K562 (cell line): ENCODE measurements around the gene SLC25A11. TPM values are rescaled to one million over a fixed set of nuclear protein-coding genes. Genes with fewer than 3 reads are reported as not detected.

Experiments
- ATAC-seq: fragments of 200-7000 bp; cut with Tn5 transposase; 3 replicates; pipeline ENCODE4 v1.9.1; 2020; ENCODE audit warnings: moderate library complexity
- BruUV-seq: library from RNA; stranded (reverse); fragments of 400-500 nt; replicated peaks from 2 replicates; lab custom pipeline; 2021; lab: Mats Ljungman, UMichigan
- CTCF ChIA-PET: fragments of 300-600 bp; formaldehyde crosslinking; extraction: SDS; loops from one replicate; lab custom pipeline; 2021; ENCODE audit warnings: low intra/inter-chr PET ratio; lab: Yijun Ruan, JAX
- POLR2A ChIA-PET: fragments of 300-600, 350-650 bp; sonication (Branson Sonifier 250); formaldehyde crosslinking; extraction: SDS; loops from one replicate; lab custom pipeline; 2021; ENCODE audit warnings: antibody characterized with exemption, inconsistent platforms; lab: Yijun Ruan, JAX
- DNase-seq, 4 experiments: peaks; one replicate each; pipeline versions ENCODE4 v3.0.0 to v3.0.0-alpha.2; 2011 to 2018; ENCODE audit warnings: low spot score in 3 of 4, mixed read lengths in 3 of 4; ENCODE audit errors: extremely low read depth in 1 of 4
- FAIRE-seq: peaks from 2 replicates; lab custom pipeline; 2011; peaks lifted over from hg19 to GRCh38; lab: Jason Lieb, UNC
- H2AFZ ChIP-seq: 2 replicates; pipeline ENCODE4 v1.6.0; 2011; ENCODE audit warnings: low read depth, low read length, control low read depth, inconsistent platforms
- H3K27ac ChIP-seq: fragments of 200-600 bp; 3 replicates; pipeline ENCODE4 v1.8.0; 2011; ENCODE audit warnings: low read depth, mild to moderate bottlenecking, control low read depth, inconsistent platforms, low read length, moderate library complexity, mixed read lengths; ENCODE audit errors: extremely low read depth
- H3K27me3 ChIP-seq, 2 experiments: fragments of 300-600 bp in 1 of 2; 2 replicates in 1 of 2; 3 replicates in 1 of 2; pipeline versions ENCODE4 v1.6.0 to v1.8.0; 2011; ENCODE audit warnings: inconsistent platforms in 2 of 2, low read length in 2 of 2, mild to moderate bottlenecking in 1 of 2, mixed read lengths in 1 of 2, moderate library complexity in 1 of 2; ENCODE audit not compliant: control insufficient read depth in 2 of 2, insufficient read depth in 2 of 2
- H3K36me3 ChIP-seq: fragments of 300-600 bp; 3 replicates; pipeline ENCODE4 v1.8.0; 2011; ENCODE audit warnings: mild to moderate bottlenecking, low read length, inconsistent platforms; ENCODE audit not compliant: control insufficient read depth, insufficient read depth
- H3K4me1 ChIP-seq, 2 experiments: fragments of 200-600 bp in 1 of 2; replicated peaks in 1 of 2; 2 replicates in 1 of 2; 3 replicates in 1 of 2; pipeline versions ENCODE4 v1.5.1 to v1.8.0; 2011; ENCODE audit warnings: inconsistent platforms in 2 of 2, low read length in 2 of 2, mild to moderate bottlenecking in 1 of 2, mixed read lengths in 1 of 2, moderate library complexity in 1 of 2; ENCODE audit not compliant: control insufficient read depth in 2 of 2, insufficient read depth in 2 of 2
- H3K4me2 ChIP-seq: 2 replicates; pipeline ENCODE4 v1.6.1; 2011; ENCODE audit warnings: low read length, control low read depth, inconsistent platforms, mixed read lengths; ENCODE audit not compliant: insufficient read depth
- H3K4me3 ChIP-seq: fragments of 200-600 bp; sonication (generic), shearing (Covaris generic); 2 replicates; pipeline ENCODE4 v1.5.1; 2016; ENCODE audit warnings: control low read depth, inconsistent platforms
- H3K79me2 ChIP-seq: fragments of 200-600 bp; 3 replicates; pipeline ENCODE4 v1.8.0; 2011; ENCODE audit warnings: low read length, inconsistent platforms; ENCODE audit not compliant: control insufficient read depth, insufficient read depth
- H3K9ac ChIP-seq, 2 experiments: 2 replicates each; pipeline versions ENCODE4 v1.6.0 to v1.6.1; 2011; ENCODE audit warnings: low read depth in 2 of 2, low read length in 2 of 2, control low read depth in 1 of 2, inconsistent platforms in 1 of 2, mild to moderate bottlenecking in 1 of 2, mixed read lengths in 1 of 2; ENCODE audit not compliant: insufficient read depth in 1 of 2
- H3K9me1 ChIP-seq: one replicate; pipeline ENCODE4 v1.6.0; 2011; ENCODE audit warnings: inconsistent platforms, mild to moderate bottlenecking, low read length, moderate library complexity; ENCODE audit not compliant: control insufficient read depth, insufficient read depth
- H3K9me3 ChIP-seq: replicated peaks from 2 replicates; pipeline ENCODE4 v1.5.1; 2011; ENCODE audit warnings: low read depth, low read length, inconsistent platforms; ENCODE audit not compliant: control insufficient read depth, insufficient read depth
- H4K20me1 ChIP-seq: replicated peaks from 2 replicates; pipeline ENCODE4 v1.6.1; 2011; ENCODE audit warnings: low read length, inconsistent platforms, mixed read lengths; ENCODE audit not compliant: control insufficient read depth, insufficient read depth
- BRD9 ChIP-seq: fragments of 450-650 bp; IDR thresholded peaks from 2 replicates; pipeline ENCODE4 v1.6.1; 2018; ENCODE audit warnings: low read depth; ENCODE audit not compliant: partially characterized antibody
- POLR2G ChIP-seq: fragments of 200-400 bp; formaldehyde crosslinking; IDR thresholded peaks from 2 replicates; pipeline ENCODE4 v1.6.1; 2017; ENCODE audit warnings: low read depth, mild to moderate bottlenecking, antibody characterized with exemption, low read length, moderate library complexity
- RBFOX2 ChIP-seq: fragments of 200-400 bp; formaldehyde crosslinking; IDR thresholded peaks from 2 replicates; pipeline ENCODE4 v1.6.1; 2017; ENCODE audit warnings: low read depth, mild to moderate bottlenecking, low read length, moderate library complexity
- SRSF1 ChIP-seq: fragments of 200-400 bp; formaldehyde crosslinking; IDR thresholded peaks from 2 replicates; pipeline ENCODE4 v1.6.1; 2017; ENCODE audit warnings: mild to moderate bottlenecking, low read depth, low read length, moderate library complexity
- TSC22D4 ChIP-seq: fragments of 450-650 bp; IDR thresholded peaks from 2 replicates; pipeline ENCODE4 v1.6.1; 2016; ENCODE audit warnings: missing genetic modification characterization, missing biosample characterization, control low read depth
- XRCC3 ChIP-seq: fragments of 450-650 bp; IDR thresholded peaks from 2 replicates; pipeline ENCODE4 v1.6.1; 2017; ENCODE audit warnings: mild to moderate bottlenecking, moderate library complexity
- ZFX ChIP-seq: sonication (generic); formaldehyde crosslinking; IDR thresholded peaks from 2 replicates; pipeline ENCODE4 v1.8.0; 2022; ENCODE audit warnings: mild to moderate bottlenecking, missing genetic modification reagents, moderate library complexity
- ZHX1 ChIP-seq: fragments of 150-350 bp; conservative IDR thresholded peaks from 2 replicates; pipeline ENCODE4 v1.6.1; 2014; ENCODE audit warnings: low read length
- WGBS: fragments of 100-300 bp; shearing (Covaris generic); methylation state at CpG from one replicate; pipeline ENCODE4 v1.1.6; 2016; ENCODE audit warnings: low coverage, mixed read lengths; ENCODE audit not compliant: insufficient coverage; ENCODE audit errors: missing lambda C conversion rate; 5-methylcytosine and 5-hydroxymethylcytosine counted together
- in situ Hi-C: fragments of 300-500 bp; cut with MboI; formaldehyde crosslinking; loops from 4 replicates; pipeline ENCODE4 v1.15.0; 2018; ENCODE audit warnings: inconsistent platforms, mixed read lengths
- intact Hi-C: fragments of 100-400 bp; cut with micrococcal nuclease; formaldehyde crosslinking; loops from 2 replicates; pipeline ENCODE4 v1.14.2; 2022
- polyA plus RNA-seq, 8 experiments: library from polyadenylated mRNA; depleted of rRNA in 4 of 8; stranded (reverse) in 5 of 8; unstranded in 3 of 8; fragments of >200 nt; fragmentation: Nextera tagmentation in 2 of 8; fragmentation: Illumina TruSeq in 1 of 8; extraction: Ambion mirVana in 2 of 8; extraction: Trizol in 1 of 8; gene quantifications; 2 replicates each; pipeline versions ENCODE4 v1.2.1 to v1.2.3, GENCODE V29; 2011 to 2014; ENCODE audit warnings: inconsistent platforms in 1 of 8, missing spikeins in 1 of 8
- total RNA-seq, 7 experiments: library from RNA; depleted of rRNA in 6 of 7; stranded (reverse); fragments of >200 nt in 6 of 7; fragmentation: Illumina TruSeq in 2 of 7; extraction: Trizol in 2 of 7; gene quantifications; 2 replicates each; pipeline versions ENCODE4 v1.2.1 to v1.2.3, GENCODE V29; 2011 to 2021; ENCODE audit warnings: low replicate concordance in 1 of 7
- TF ChIP-seq, protein P1 (sequence below): fragments of 250-450 bp; sonication (Bioruptor Pico); IDR thresholded peaks from 2 replicates; pipeline ENCODE4 v1.4.0; 2020; ENCODE audit warnings: mild to moderate bottlenecking, moderate library complexity

Gene SLC25A11
- total and polyA plus RNA-seq, 9 of the 15 experiments (the other 6 are each of a cell fraction or from before 2014, with no cell fraction given): 3.1 to 56.7 (median 32.9) TPM

GRCh38 chr17:4960279-4960922, 20.6 kb upstream of the SLC25A11 start (continued):
- TF ChIP-seq, protein P1, sequence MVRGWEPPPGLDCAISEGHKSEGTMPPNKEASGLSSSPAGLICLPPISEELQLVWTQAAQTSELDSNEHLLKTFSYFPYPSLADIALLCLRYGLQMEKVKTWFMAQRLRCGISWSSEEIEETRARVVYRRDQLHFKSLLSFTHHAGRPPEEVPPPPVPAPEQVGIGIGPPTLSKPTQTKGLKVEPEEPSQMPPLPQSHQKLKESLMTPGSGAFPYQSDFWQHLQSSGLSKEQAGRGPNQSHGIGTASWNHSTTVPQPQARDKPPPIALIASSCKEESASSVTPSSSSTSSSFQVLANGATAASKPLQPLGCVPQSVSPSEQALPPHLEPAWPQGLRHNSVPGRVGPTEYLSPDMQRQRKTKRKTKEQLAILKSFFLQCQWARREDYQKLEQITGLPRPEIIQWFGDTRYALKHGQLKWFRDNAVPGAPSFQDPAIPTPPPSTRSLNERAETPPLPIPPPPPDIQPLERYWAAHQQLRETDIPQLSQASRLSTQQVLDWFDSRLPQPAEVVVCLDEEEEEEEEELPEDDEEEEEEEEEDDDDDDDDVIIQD (CRISPR knock-in tag): no peak
- TF ChIP-seq XRCC3: no peak

DNA sequence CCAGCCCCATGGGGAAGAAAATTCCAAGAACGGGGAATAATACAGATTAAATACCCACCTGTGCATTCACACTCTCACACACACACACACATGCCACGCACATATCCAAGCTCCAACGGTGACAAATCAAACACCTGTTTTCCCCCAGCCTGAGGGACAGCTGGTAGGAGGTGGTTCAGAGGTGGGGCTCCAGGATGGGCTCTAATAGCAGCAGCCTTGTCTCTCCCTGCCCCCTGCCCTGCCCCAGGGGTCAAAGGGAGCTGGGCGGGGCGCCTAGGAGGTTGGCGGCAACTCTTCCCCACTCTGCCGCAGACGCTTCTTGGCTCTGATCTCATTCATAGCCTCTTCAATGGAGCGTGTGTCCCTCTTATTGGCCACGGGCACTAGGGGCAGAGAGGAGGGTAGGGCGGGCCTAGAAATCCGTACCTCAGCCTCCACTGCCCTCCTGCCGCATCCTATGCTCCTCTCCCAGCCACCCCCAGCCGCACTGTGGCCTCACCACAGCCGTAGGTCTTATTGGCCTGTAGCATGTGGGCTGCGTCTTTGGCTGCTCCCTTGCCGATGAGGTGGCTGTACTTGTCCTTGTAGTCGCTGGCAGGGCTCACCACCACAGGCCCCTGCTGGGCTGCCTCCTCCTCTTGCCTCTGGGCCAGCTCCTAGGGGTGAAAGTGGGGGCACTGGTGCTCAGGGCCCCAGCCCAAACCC, 19.6 kb upstream of the SLC25A11 start:
- H3K4me3 ChIP-seq: no peak overlapping the region
- H3K4me1 ChIP-seq: peaks cover 7 to 15% of the 10 kb centered on the region in 2 experiments; a peak in 4 of 5 replicates
- peak overlapping the region in 1 of 2 experiments; percentile 41; a peak in 1 of 4 replicates for H3K9ac ChIP-seq
- no peaks in the 10 kb centered on the region for H4K20me1 ChIP-seq
- ChIA-PET POLR2A (interaction anchor here (1.2 kb wide), 1 partner anchor 8 kb away, joined by 7 read pairs; the partner anchor contains the start of gene ENO3), CTCF (no interaction called here)
- no peak for FAIRE-seq
- in situ Hi-C loops: no loop called here
- 68% methylated on average over 9 of the region's 18 CpGs for whole genome bisulfite sequencing
- no peaks in the 10 kb centered on the region for H3K79me2 ChIP-seq
- H3K9me3 ChIP-seq: no peaks in the 10 kb centered on the region
- no peak overlapping the region for H3K27ac ChIP-seq
- peak; percentile 25; the same call in 2 of the 3 replicates for ATAC-seq
- H2AFZ ChIP-seq: no peak overlapping the region
- no peak overlapping the region; the same call in 1 of the 2 replicates for H3K4me2 ChIP-seq
- no peak for DNase-seq
- no peak for TF ChIP-seq SRSF1
- TF ChIP-seq TSC22D4: no peak
- peak; percentile 39; the same call in 1 of the 2 replicates for TF ChIP-seq RBFOX2
- no peak for TF ChIP-seq ZHX1
- no peak for TF ChIP-seq BRD9
- peak; percentile 1; the same call in 1 of the 2 replicates for TF ChIP-seq ZFX (CRISPR knock-in tag)
- peak; percentile 44; the same call in 1 of the 2 replicates for TF ChIP-seq POLR2G
- BruUV-seq: TSS peak; percentile 71
- no peaks in the 10 kb centered on the region for H3K27me3 ChIP-seq
- H3K9me1 ChIP-seq: no peaks in the 10 kb centered on the region
- intact Hi-C loops: no loop called here
- no peaks in the 10 kb centered on the region; the same call in 2 of the 3 replicates for H3K36me3 ChIP-seq
